GM12891 (cell line): ENCODE results near the gene UNC79.
"Not testable (repeated sequence)": the region's sequence is repeated elsewhere in the genome, so short reads cannot be mapped to it uniquely, and the experiment has no call there.

Experiments used
- DNase-seq: peaks from one replicate; pipeline ENCODE4 v3.0.0; 2011; ENCODE audit warnings: low spot score; ENCODE audit not compliant: insufficient read length
- FAIRE-seq: peaks from 2 replicates; lab custom pipeline; 2011; peaks lifted over from hg19 to GRCh38; lab: Jason Lieb, UNC
- PAX5 ChIP-seq: IDR thresholded peaks from 2 replicates; pipeline ENCODE4 v1.6.1; 2011; ENCODE audit warnings: low read length, moderate library complexity, mild to moderate bottlenecking; ENCODE audit not compliant: insufficient read depth, severe bottlenecking
- POLR2A ChIP-seq: IDR thresholded peaks from 2 replicates; pipeline ENCODE4 v1.6.1; 2011; ENCODE audit warnings: low read depth, low read length, control low read depth
- POLR2AphosphoS5 ChIP-seq: IDR thresholded peaks from 2 replicates; pipeline ENCODE4 v1.6.1; 2011; ENCODE audit warnings: low read depth, low read length, control low read depth
- POU2F2 ChIP-seq: IDR thresholded peaks from 2 replicates; pipeline ENCODE4 v1.6.1; 2011; ENCODE audit warnings: low read depth, mild to moderate bottlenecking, control low read depth, low read length, moderate library complexity
- SPI1 ChIP-seq: IDR thresholded peaks from 2 replicates; pipeline ENCODE4 v1.6.1; 2011; ENCODE audit warnings: low read depth, low read length, control low read depth
- TAF1 ChIP-seq: IDR thresholded peaks from 2 replicates; pipeline ENCODE4 v1.6.1; 2011; ENCODE audit warnings: low read depth, low read length, control low read depth

Gene UNC79

GRCh38 chr14:93431036-93431670 is 414 bp downstream of the UNC79 start:
- FAIRE-seq (no peak), DNase-seq (no peak)
- TF ChIP-seq POLR2AphosphoS5 (no peak), SPI1 (no peak), TAF1 (no peak), POLR2A (no peak), POU2F2 (no peak), PAX5 (no peak)

DNA sequence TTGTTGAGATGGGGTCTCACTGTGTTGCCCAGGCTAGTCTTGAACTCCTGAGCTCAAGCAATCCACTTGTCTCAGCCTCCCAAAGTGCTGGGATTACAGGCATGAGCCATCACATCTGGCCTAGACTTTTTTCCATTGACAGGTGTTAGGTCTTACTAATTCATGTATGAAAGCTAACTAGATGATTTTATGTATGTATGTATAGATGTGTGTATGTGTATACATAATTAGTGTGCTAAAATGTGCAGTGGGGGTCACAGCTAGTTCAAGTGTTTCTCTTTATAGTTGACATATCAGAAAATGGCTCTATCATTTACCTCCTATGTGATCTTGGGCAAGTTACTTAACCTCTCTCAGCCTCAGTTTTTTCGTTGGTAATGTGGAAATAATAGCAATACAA is 23.5 kb downstream of the UNC79 start:
- DNase-seq (no peak), FAIRE-seq (no peak)
- no peak for TF ChIP-seq POLR2AphosphoS5
- no peak for TF ChIP-seq POU2F2
- TF ChIP-seq SPI1: no peak
- no peak for TF ChIP-seq TAF1
- no peak for TF ChIP-seq POLR2A

DNA sequence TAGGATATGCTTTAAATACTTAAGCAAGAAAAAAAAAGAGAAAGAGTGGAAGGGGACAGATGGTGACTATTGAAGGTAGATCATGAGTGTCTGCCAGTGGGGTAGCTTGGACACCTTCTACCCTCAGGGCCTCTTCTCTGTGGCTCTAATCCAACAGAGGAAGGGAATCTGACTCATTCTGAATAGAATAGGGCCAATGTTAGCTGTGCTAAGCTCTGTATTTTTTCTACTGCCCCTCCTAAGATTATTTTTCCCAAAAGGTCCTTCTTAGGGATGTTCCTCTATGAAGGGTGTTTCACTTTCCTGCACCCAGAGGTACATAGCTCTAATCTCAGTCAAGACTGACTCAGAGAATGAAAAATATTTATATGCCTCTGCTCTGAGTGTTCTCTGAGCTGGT is 25.6 kb downstream of the UNC79 start:
- DNase-seq (no peak), FAIRE-seq (no peak)
- TF ChIP-seq POU2F2: no peak

- TF ChIP-seq POLR2AphosphoS5 (no peak), SPI1 (no peak), PAX5 (no peak), POU2F2 (no peak), TAF1 (no peak), POLR2A (no peak)
- DNase-seq (no peak), FAIRE-seq (no peak)
Measured at GRCh38 chr14:93458234-93458633, 27.5 kb downstream of the UNC79 start.

DNA sequence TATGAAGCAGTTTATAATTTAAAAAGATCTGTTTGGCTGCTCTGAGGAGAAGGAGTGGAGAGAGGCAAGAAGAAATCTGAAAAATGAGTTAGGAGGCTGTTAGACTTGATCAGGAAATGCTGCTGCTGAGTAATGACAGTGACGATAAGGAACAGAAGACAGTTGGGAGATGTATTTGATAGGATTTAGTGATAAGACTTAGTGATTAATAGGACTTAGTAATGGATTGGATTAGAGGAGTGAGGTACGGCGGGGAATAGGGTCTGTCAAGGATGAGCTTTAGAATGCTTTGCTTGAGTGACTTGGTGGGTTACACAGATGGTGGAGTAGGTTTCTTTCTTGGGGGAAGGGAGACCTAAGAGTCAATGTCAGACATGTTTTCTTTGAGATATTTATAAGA is 31.7 kb downstream of the UNC79 start:
- no peak for FAIRE-seq
- no peak for TF ChIP-seq SPI1
- no peak for TF ChIP-seq POU2F2
- TF ChIP-seq POLR2AphosphoS5: no peak
- no peak for TF ChIP-seq POLR2A
- no peak for TF ChIP-seq TAF1
- no peak for TF ChIP-seq PAX5
- DNase-seq: no peak

DNA sequence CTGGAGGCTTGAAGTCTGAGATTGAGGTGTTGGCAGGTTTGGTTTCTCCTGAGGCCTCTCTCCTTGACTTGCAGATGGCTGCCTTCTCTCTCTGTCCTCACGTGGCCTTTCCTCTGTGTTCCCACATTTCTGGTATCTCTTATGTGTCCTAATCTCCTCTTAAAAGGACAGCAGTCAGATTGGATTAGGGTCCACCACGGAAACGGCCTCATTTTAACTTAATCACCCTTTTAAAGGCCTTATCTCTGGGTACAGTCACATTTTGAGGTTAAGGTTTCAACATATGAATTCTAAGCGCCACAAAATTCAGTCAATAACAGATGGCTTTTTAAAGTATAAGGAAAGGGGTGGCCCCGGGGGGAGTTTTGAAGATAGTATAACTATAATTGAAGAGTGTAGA is 33.5 kb downstream of the UNC79 start:
- TF ChIP-seq POU2F2 (no peak), POLR2AphosphoS5 (no peak), SPI1 (no peak), TAF1 (no peak), PAX5 (no peak), POLR2A (no peak)
- no peak for DNase-seq
- FAIRE-seq: no peak

DNA sequence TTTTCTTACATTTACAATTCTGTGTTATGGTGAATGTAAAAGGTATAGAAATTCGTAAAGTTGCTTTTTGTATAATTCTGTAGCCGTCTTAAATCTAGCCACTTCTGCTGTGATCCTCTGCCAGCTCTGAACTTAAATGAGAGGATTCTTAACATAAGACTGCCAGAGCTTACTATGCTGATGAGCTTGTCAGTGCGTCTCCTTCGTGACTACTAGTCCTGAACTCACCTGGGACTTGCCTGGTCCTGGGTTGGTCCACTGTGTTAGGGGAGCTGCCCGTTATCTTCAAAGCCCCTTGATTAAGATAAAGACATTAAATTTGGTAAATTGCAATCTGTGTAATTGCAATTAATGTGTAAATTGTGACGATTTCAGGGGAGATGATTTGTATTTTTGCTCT is 44.7 kb downstream of the UNC79 start:
- FAIRE-seq (no peak), DNase-seq (no peak)
- TF ChIP-seq POU2F2 (no peak), POLR2AphosphoS5 (no peak), TAF1 (no peak), PAX5 (no peak), SPI1 (no peak), POLR2A (no peak)

DNA sequence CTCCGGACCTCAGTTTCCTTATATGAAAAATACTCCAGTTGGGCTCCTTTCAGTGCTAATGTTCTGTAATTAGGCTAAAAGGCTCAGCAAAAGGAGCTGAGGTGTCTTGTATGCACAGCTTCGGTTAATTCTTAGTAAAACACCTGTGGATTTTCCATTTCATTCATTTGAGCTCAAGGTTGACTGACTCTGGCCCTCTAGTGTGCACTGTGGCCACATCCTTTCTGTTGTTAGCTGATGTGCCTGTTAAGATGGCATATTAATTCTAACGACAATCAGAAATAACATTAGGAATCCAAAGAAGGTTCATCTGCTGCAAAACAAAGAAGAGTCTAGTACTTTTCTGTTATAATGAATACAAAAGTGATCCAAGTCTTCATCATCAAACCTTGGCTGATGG is 45.6 kb downstream of the UNC79 start:
- FAIRE-seq (no peak), DNase-seq (no peak)
- TF ChIP-seq SPI1: no peak
- TF ChIP-seq TAF1: no peak

- not testable (repeated sequence) for DNase-seq, FAIRE-seq
Measured at GRCh38 chr14:93479074-93479473, 48.3 kb downstream of the UNC79 start.

- FAIRE-seq (no peak), DNase-seq (no peak)
- TF ChIP-seq POLR2A (no peak), POU2F2 (no peak), SPI1 (no peak), PAX5 (no peak), TAF1 (no peak), POLR2AphosphoS5 (no peak)
Measured at GRCh38 chr14:93480867-93481266, 50.1 kb downstream of the UNC79 start.

DNA sequence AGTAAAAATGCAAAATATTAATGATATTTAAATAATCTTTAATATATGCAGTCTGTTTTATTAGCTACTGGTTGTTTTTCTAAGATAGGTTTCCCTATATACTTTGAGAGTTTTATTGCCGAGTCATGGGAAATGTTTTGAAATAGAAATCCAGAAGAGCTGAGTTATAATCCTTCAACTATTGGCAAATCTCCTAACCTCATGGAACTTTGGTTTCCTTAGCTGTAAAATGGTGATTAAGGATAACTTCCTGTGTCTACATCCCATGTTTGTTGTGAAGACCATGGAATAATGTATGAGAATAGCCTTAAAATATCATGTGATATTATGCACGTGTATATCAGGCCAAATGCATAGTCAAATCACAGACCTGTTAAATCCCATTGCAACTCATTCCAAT is 51.0 kb downstream of the UNC79 start:
- DNase-seq: no peak
- no peak for TF ChIP-seq PAX5
- no peak for TF ChIP-seq SPI1
- TF ChIP-seq POU2F2: no peak
- TF ChIP-seq POLR2A: no peak
- TF ChIP-seq POLR2AphosphoS5: no peak
- TF ChIP-seq TAF1: no peak
- no peak for FAIRE-seq
